HUDEP-2 (cell line): ENCODE measurements around the gene HPCAL1.

Source experiments
- DNase-seq, 76 experiments: peaks; one replicate each; lab custom pipeline; 2025; ENCODE audit not compliant: unreplicated experiment in 76 of 76; lab: John Stamatoyannopoulos, UW

HPCAL1 gene

GRCh38 chr2:10320575-10320931 is 17.8 kb downstream of the HPCAL1 start:
- DNase-seq, result no peak

- DNase-seq, result no peak
Measured at GRCh38 chr2:10320933-10321332, 18.2 kb downstream of the HPCAL1 start.

GRCh38 chr2:10321622-10322021 is 18.9 kb downstream of the HPCAL1 start:
- no peak for DNase-seq

- DNase-seq, result no peak
Measured at GRCh38 chr2:10322481-10322880, 19.8 kb downstream of the HPCAL1 start.

- DNase-seq, result no peak
Measured at GRCh38 chr2:10322973-10323372, 20.3 kb downstream of the HPCAL1 start.

- no peak for DNase-seq
Measured at GRCh38 chr2:10323535-10323934, 20.8 kb downstream of the HPCAL1 start.

- DNase-seq, result no peak
Measured at GRCh38 chr2:10324095-10324832, 21.6 kb downstream of the HPCAL1 start.

GRCh38 chr2:10325278-10326145 is 22.8 kb downstream of the HPCAL1 start:
- DNase-seq, result no peak

- no peak for DNase-seq
Measured at GRCh38 chr2:10326151-10326616, 23.5 kb downstream of the HPCAL1 start.

GRCh38 chr2:10326707-10327594 is 24.2 kb downstream of the HPCAL1 start:
- no peak for DNase-seq

- DNase-seq, result no peak
Measured at GRCh38 chr2:10327896-10328669, 25.4 kb downstream of the HPCAL1 start.

- no peak for DNase-seq
Measured at GRCh38 chr2:10328670-10329579, 26.2 kb downstream of the HPCAL1 start.

GRCh38 chr2:10329580-10329879 is 26.8 kb downstream of the HPCAL1 start:
- DNase-seq, result no peak

GRCh38 chr2:10329880-10330699 is 27.4 kb downstream of the HPCAL1 start:
- DNase-seq, result no peak

- no peak for DNase-seq
Measured at GRCh38 chr2:10330700-10331026, 28.0 kb downstream of the HPCAL1 start.

GRCh38 chr2:10331027-10331701 is 28.5 kb downstream of the HPCAL1 start:
- peak in 11 of 76 experiments; percentile 7 to 29 (median 11) for DNase-seq

- no peak for DNase-seq
Measured at GRCh38 chr2:10331702-10332401, 29.1 kb downstream of the HPCAL1 start.
